GM10266 (cell line): Measurements from ENCODE around the gene PRKD1.

Source experiments
- DNase-seq: peaks from one replicate; pipeline ENCODE4 v3.0.0; 2012; ENCODE audit errors: extremely low spot score
- TF ChIP-seq, protein P1 (sequence below): IDR thresholded peaks from 2 replicates; pipeline ENCODE4 v1.5.1; 2012; ENCODE audit warnings: mild to moderate bottlenecking, low read depth; ENCODE audit not compliant: control insufficient read depth, insufficient read depth; ENCODE audit errors: missing control alignments

Gene PRKD1

GRCh38 chr14:29724991-29725390, 202.7 kb downstream of the PRKD1 start:
- TF ChIP-seq, protein P1, sequence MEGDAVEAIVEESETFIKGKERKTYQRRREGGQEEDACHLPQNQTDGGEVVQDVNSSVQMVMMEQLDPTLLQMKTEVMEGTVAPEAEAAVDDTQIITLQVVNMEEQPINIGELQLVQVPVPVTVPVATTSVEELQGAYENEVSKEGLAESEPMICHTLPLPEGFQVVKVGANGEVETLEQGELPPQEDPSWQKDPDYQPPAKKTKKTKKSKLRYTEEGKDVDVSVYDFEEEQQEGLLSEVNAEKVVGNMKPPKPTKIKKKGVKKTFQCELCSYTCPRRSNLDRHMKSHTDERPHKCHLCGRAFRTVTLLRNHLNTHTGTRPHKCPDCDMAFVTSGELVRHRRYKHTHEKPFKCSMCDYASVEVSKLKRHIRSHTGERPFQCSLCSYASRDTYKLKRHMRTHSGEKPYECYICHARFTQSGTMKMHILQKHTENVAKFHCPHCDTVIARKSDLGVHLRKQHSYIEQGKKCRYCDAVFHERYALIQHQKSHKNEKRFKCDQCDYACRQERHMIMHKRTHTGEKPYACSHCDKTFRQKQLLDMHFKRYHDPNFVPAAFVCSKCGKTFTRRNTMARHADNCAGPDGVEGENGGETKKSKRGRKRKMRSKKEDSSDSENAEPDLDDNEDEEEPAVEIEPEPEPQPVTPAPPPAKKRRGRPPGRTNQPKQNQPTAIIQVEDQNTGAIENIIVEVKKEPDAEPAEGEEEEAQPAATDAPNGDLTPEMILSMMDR, result no peak
- DNase-seq, result no peak

GRCh38 chr14:29722831-29723230, 204.8 kb downstream of the PRKD1 start:
- no peak for DNase-seq
- TF ChIP-seq, protein P1, result no peak

- DNase-seq, result no peak
- TF ChIP-seq, protein P1, result no peak
Observed at GRCh38 chr14:29721586-29721985, 206.1 kb downstream of the PRKD1 start.

GRCh38 chr14:29717901-29718300, 209.7 kb downstream of the PRKD1 start:
- TF ChIP-seq, protein P1, result no peak
- DNase-seq, result no peak

DNA sequence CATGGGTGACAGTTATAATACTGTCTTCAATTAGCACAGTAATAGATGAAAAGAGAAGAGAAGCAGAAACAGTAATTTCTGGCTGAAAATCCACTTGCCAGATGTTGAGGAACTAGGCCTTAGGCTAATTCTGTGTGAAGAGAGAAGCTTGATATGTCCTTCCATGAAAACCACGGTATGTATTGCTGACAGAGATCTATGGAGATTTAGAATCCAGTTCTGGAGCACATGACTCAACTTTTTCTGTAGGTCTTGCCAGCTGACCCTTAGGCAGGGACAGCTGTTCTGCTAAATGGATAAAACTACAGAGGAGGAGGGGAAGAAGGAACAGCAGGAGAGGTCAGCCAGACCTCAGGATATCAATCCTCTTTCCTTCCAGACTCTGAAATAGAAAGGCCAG, 211.5 kb downstream of the PRKD1 start:
- TF ChIP-seq, protein P1, result no peak
- no peak for DNase-seq

DNA sequence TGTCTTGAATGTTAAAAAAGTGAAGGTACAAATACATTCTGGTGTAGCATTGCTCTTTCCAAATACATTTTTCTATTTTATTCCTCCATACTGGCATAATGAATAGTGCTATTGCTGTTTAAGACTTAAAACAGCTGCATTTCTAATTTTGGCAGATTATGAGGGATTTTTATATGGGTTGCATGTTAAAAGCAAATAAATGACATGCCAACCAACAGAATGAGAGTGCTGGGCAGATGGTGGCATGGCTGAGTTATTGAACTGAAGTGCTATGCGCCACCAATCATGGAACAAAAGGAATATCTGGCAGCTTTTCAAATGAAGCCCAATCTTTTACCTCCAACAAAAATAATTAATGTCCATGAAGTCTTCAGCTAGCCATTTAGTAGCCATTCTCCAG, 215.0 kb downstream of the PRKD1 start:
- TF ChIP-seq, protein P1, result no peak

DNA sequence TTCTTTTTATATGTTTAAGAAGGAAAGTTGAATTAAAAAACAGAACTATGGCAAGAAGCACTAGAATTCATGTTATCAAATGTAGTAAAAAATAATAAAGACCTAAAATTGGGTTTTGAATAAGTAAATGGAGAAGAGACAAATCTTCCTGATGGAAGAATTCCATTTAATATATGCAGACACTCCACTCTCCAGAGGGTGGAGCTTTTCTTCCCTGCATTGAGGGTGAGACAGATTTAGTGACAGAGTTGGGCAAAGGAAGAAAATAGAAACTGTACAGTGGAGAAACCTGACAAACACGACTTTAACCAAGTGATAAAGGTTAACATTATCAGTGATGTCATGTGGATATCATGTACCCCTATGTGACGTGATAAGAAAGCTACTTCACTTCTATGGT, 217.6 kb downstream of the PRKD1 start:
- TF ChIP-seq, protein P1, result no peak
- no peak for DNase-seq

More for the DNA sequence above, 215.0 kb downstream of the PRKD1 start:
- DNase-seq, result no peak
